HCT116 (cell line): ENCODE results near the gene FLACC1. TPM values are rescaled to one million over a fixed set of nuclear protein-coding genes. Genes with fewer than 3 reads are reported as not detected.

Experiments used
- ATAC-seq: fragments of 200-7000 bp; cut with Tn5 transposase; 2 replicates; pipeline ENCODE4 v1.9.1; 2020; ENCODE audit warnings: mild to moderate bottlenecking, moderate library complexity
- BruUV-seq: library from RNA; stranded (reverse); fragments of 400-500 nt; replicated peaks from 2 replicates; lab custom pipeline; 2021; lab: Mats Ljungman, UMichigan
- CTCF ChIA-PET: fragments of 300-600 bp; sonication (Branson Sonifier 250); formaldehyde crosslinking; loops from one replicate; lab custom pipeline; 2021; ENCODE audit warnings: antibody characterized with exemption; lab: Charles Lee
- POLR2A ChIA-PET: fragments of 300-600, 350-600 bp; sonication (Branson Sonifier 250); formaldehyde crosslinking; loops from one replicate; lab custom pipeline; 2021; ENCODE audit warnings: antibody characterized with exemption; lab: Charles Lee
- RAD21 ChIA-PET, 2 experiments: fragments of 300-600 bp; sonication (Branson Sonifier 250); formaldehyde crosslinking; loops; one replicate each; lab custom pipeline; 2023; ENCODE audit warnings: low total read pairs in 2 of 2; ENCODE audit not compliant: uncharacterized antibody in 2 of 2, unreplicated experiment in 2 of 2, low non-redundant PET in 1 of 2; lab: Charles Lee
- DNase-seq: peaks from one replicate; pipeline ENCODE4 v3.0.0-alpha.2; 2010; ENCODE audit warnings: low read depth, low spot score
- H2AFZ ChIP-seq: fragments of 200-600 bp; shearing (Covaris generic), sonication (generic); 2 replicates; pipeline ENCODE4 v1.6.1; 2017; ENCODE audit warnings: low read depth, mixed run types, mixed read lengths, antibody characterized with exemption, low read length; ENCODE audit not compliant: poor library complexity, severe bottlenecking
- H3K27ac ChIP-seq: 2 replicates; pipeline ENCODE4 v1.5.1; 2012; ENCODE audit warnings: low read depth, low read length
- H3K27me3 ChIP-seq: fragments of 200-600 bp; sonication (generic); 2 replicates; pipeline ENCODE4 v1.6.1; 2016; ENCODE audit warnings: mixed run types, low read length, mixed read lengths; ENCODE audit not compliant: insufficient read depth
- H3K36me3 ChIP-seq, 2 experiments: fragments of 200-500 bp in 1 of 2; fragments of 200-600 bp in 1 of 2; sonication (Bioruptor generic) in 1 of 2; sonication (generic) in 1 of 2; 2 replicates each; pipeline versions ENCODE4 v1.5.1 to v1.6.1; 2014 to 2016; ENCODE audit warnings: low read length in 2 of 2, inconsistent platforms in 1 of 2, mixed read lengths in 1 of 2, mixed run types in 1 of 2; ENCODE audit not compliant: insufficient read depth in 2 of 2, control insufficient read depth in 1 of 2
- H3K4me1 ChIP-seq, 2 experiments: fragments of 200-600 bp in 1 of 2; sonication (generic) in 1 of 2; 2 replicates each; pipeline versions ENCODE4 v1.5.1 to v1.6.1; 2012 to 2017; ENCODE audit warnings: low read length in 2 of 2, inconsistent platforms in 1 of 2, mild to moderate bottlenecking in 1 of 2, mixed read lengths in 1 of 2, mixed run types in 1 of 2, moderate library complexity in 1 of 2; ENCODE audit not compliant: insufficient read depth in 2 of 2, control insufficient read depth in 1 of 2
- H3K4me2 ChIP-seq: fragments of 200-600 bp; sonication (generic); 2 replicates; pipeline ENCODE4 v1.6.1; 2017; ENCODE audit warnings: mixed run types, low read length, mixed read lengths
- H3K4me3 ChIP-seq, 2 experiments: fragments of 200-600 bp in 1 of 2; sonication (generic) in 1 of 2; replicated peaks in 1 of 2; 2 replicates each; pipeline ENCODE4 v1.5.1; 2011 to 2016; ENCODE audit warnings: low read length in 2 of 2, control low read depth in 1 of 2, low read depth in 1 of 2, mild to moderate bottlenecking in 1 of 2, mixed read lengths in 1 of 2, mixed run types in 1 of 2
- H3K79me2 ChIP-seq: fragments of 200-600 bp; sonication (generic); 2 replicates; pipeline ENCODE4 v1.6.1; 2017; ENCODE audit warnings: mild to moderate bottlenecking, mixed run types, low read length, moderate library complexity, mixed read lengths; ENCODE audit not compliant: insufficient read depth
- H3K9ac ChIP-seq: fragments of 200-600 bp; sonication (generic); 2 replicates; pipeline ENCODE4 v1.6.1; 2016; ENCODE audit warnings: low read length, mixed read lengths
- H3K9me2 ChIP-seq: fragments of 200-600 bp; sonication (generic), shearing (Covaris generic); 2 replicates; pipeline ENCODE4 v1.6.1; 2017; ENCODE audit warnings: mixed run types, mild to moderate bottlenecking, moderate library complexity; ENCODE audit not compliant: insufficient read depth
- H3K9me3 ChIP-seq, 2 experiments: fragments of 200-500 bp in 1 of 2; fragments of 200-600 bp in 1 of 2; sonication (Bioruptor generic) in 1 of 2; sonication (generic) in 1 of 2; 2 replicates each; pipeline ENCODE4 v1.6.1; 2014 to 2017; ENCODE audit warnings: low read length in 2 of 2, mixed read lengths in 2 of 2, inconsistent platforms in 1 of 2, low read depth in 1 of 2, mild to moderate bottlenecking in 1 of 2, mixed run types in 1 of 2, moderate library complexity in 1 of 2; ENCODE audit not compliant: control insufficient read depth in 1 of 2, insufficient read depth in 1 of 2
- H4K20me1 ChIP-seq: fragments of 200-600 bp; sonication (generic), shearing (Covaris generic); 2 replicates; pipeline ENCODE4 v1.6.1; 2017; ENCODE audit warnings: mixed run types, mild to moderate bottlenecking, moderate library complexity; ENCODE audit not compliant: insufficient read depth
- CBX3 ChIP-seq: IDR thresholded peaks from 2 replicates; pipeline ENCODE4 v1.6.1; 2012; ENCODE audit warnings: low read depth
- CEBPB ChIP-seq: IDR thresholded peaks from 2 replicates; pipeline ENCODE4 v1.6.1; 2012; ENCODE audit warnings: low read depth
- EGR1 ChIP-seq: IDR thresholded peaks from 2 replicates; pipeline ENCODE4 v1.6.1; 2012; ENCODE audit warnings: low read depth
- ELF1 ChIP-seq: IDR thresholded peaks from 2 replicates; pipeline ENCODE4 v1.6.1; 2012; ENCODE audit warnings: low read depth, borderline replicate concordance
- JUND ChIP-seq: IDR thresholded peaks from 2 replicates; pipeline ENCODE4 v1.6.1; 2012
- POLR2A ChIP-seq: IDR thresholded peaks from 2 replicates; pipeline ENCODE4 v1.7.0; 2011; ENCODE audit warnings: borderline replicate concordance; ENCODE audit not compliant: insufficient read depth, insufficient read length; ENCODE audit errors: extremely low read depth
- POLR2AphosphoS5 ChIP-seq: IDR thresholded peaks from 2 replicates; pipeline ENCODE4 v1.6.1; 2011; ENCODE audit warnings: mild to moderate bottlenecking, low read depth, low read length, moderate library complexity
- RAD21 ChIP-seq: IDR thresholded peaks from 2 replicates; pipeline ENCODE4 v1.6.1; 2012; ENCODE audit warnings: low read depth, mild to moderate bottlenecking
- SIN3A ChIP-seq: IDR thresholded peaks from 2 replicates; pipeline ENCODE4 v1.6.1; 2012; ENCODE audit warnings: low read depth
- SP1 ChIP-seq: IDR thresholded peaks from 2 replicates; pipeline ENCODE4 v1.6.1; 2012; ENCODE audit warnings: low read depth
- SRF ChIP-seq: IDR thresholded peaks from 2 replicates; pipeline ENCODE4 v1.6.1; 2012; ENCODE audit warnings: low read depth
- TCF7L2 ChIP-seq: IDR thresholded peaks from 2 replicates; pipeline ENCODE4 v1.7.0; 2011; ENCODE audit warnings: borderline replicate concordance, inconsistent platforms; ENCODE audit not compliant: insufficient read depth, insufficient read length; ENCODE audit errors: extremely low read depth
- ZFX ChIP-seq: fragments of 450-650 bp; IDR thresholded peaks from 2 replicates; pipeline ENCODE4 v1.6.1; 2017
- ZNF274 ChIP-seq: fragments of 200-500 bp; sonication (Bioruptor generic); IDR thresholded peaks from 2 replicates; pipeline ENCODE4 v1.6.1; 2014; ENCODE audit warnings: mild to moderate bottlenecking, low read depth, low read length, inconsistent platforms
- intact Hi-C: fragments of 100-400 bp; cut with micrococcal nuclease; formaldehyde crosslinking; loops from 2 replicates; pipeline ENCODE4 v1.10.0; 2022
- total RNA-seq: library from RNA; stranded (reverse); gene quantifications from one replicate; pipeline ENCODE4 v1.2.1, GENCODE V29; 2021; ENCODE audit not compliant: unreplicated experiment
- TF ChIP-seq, protein P1 (sequence below): IDR thresholded peaks from 2 replicates; pipeline ENCODE4 v1.6.1; 2012
- TF ChIP-seq, protein P2 (sequence below), 3 experiments: fragments of 200-600 bp in 1 of 3; sonication (generic) in 1 of 3; IDR thresholded peaks in 2 of 3; conservative IDR thresholded peaks in 1 of 3; 2 replicates each; pipeline ENCODE4 v1.5.1; 2012 to 2017; ENCODE audit warnings: low read depth in 2 of 3, low read length in 2 of 3, antibody characterized with exemption in 1 of 3, borderline replicate concordance in 1 of 3, control low read depth in 1 of 3, mild to moderate bottlenecking in 1 of 3, mixed read lengths in 1 of 3, mixed run types in 1 of 3, moderate library complexity in 1 of 3; ENCODE audit not compliant: insufficient read depth in 1 of 3
- TF ChIP-seq, protein P3 (sequence below): IDR thresholded peaks from 2 replicates; pipeline ENCODE4 v1.6.1; 2011; ENCODE audit warnings: mild to moderate bottlenecking, low read length, moderate library complexity; ENCODE audit not compliant: insufficient replicate concordance; ENCODE audit errors: extremely low read depth

FLACC1 gene
- total RNA-seq, 1 experiment from 2014 or later, result 0.74 TPM

DNA sequence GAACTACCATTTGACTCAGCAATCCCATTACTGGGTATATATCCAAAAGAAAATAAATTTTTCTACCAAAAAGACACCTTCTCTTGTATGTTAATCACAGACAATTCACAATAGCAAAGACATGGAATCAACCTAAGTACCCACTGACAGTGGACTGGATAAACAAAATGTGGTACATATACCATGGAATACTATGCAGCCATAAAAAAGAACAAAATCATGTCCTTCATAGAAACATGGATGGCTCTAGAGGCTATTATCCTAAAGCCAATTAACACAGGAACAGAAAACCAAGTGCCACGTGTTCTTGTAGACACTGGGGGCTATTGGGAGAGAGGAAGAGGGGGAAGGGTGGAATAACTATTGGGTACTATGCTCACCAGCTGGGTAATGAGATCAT is 27.7 kb downstream of the FLACC1 start:
- ATAC-seq, result no peak
- Histone ChIP-seq H3K9me2 (no peaks in the 10 kb centered on the region), H3K9ac (no peak overlapping the region), H3K27me3 (no peaks in the 10 kb centered on the region), H4K20me1 (no peaks in the 10 kb centered on the region), H3K27ac (no peak overlapping the region), H3K4me3 (no peak overlapping the region), H3K9me3 (no peaks in the 10 kb centered on the region), H3K4me1 (no peaks in the 10 kb centered on the region), H2AFZ (no peak overlapping the region), H3K4me2 (no peak overlapping the region), H3K36me3 (no peaks in the 10 kb centered on the region), H3K79me2 (no peaks in the 10 kb centered on the region)
- RAD21 ChIA-PET, result no interaction called here
- POLR2A ChIA-PET, result no interaction called here
- TF ChIP-seq SRF, result no peak
- TF ChIP-seq, protein P1, sequence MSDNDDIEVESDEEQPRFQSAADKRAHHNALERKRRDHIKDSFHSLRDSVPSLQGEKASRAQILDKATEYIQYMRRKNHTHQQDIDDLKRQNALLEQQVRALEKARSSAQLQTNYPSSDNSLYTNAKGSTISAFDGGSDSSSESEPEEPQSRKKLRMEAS, result no peak
- TF ChIP-seq SIN3A, result no peak
- no peak for TF ChIP-seq EGR1
- no peak for TF ChIP-seq ZNF274
- no peak for TF ChIP-seq RAD21
- TF ChIP-seq CEBPB, result no peak
- TF ChIP-seq SP1, result no peak
- TF ChIP-seq JUND, result no peak
- no peak for TF ChIP-seq ZFX
- no peak for TF ChIP-seq POLR2AphosphoS5
- no peak for TF ChIP-seq CBX3
- no peak for TF ChIP-seq POLR2A
- no peak for TF ChIP-seq TCF7L2
- TF ChIP-seq, protein P2, sequence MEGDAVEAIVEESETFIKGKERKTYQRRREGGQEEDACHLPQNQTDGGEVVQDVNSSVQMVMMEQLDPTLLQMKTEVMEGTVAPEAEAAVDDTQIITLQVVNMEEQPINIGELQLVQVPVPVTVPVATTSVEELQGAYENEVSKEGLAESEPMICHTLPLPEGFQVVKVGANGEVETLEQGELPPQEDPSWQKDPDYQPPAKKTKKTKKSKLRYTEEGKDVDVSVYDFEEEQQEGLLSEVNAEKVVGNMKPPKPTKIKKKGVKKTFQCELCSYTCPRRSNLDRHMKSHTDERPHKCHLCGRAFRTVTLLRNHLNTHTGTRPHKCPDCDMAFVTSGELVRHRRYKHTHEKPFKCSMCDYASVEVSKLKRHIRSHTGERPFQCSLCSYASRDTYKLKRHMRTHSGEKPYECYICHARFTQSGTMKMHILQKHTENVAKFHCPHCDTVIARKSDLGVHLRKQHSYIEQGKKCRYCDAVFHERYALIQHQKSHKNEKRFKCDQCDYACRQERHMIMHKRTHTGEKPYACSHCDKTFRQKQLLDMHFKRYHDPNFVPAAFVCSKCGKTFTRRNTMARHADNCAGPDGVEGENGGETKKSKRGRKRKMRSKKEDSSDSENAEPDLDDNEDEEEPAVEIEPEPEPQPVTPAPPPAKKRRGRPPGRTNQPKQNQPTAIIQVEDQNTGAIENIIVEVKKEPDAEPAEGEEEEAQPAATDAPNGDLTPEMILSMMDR (IDR thresholded peaks at IDR 0.05 in 2 of 3, conservative IDR thresholded peaks at IDR 0.05 in 1 of 3; ENCODE audit: borderline replicate concordance in 1 of 3, insufficient read depth in 1 of 3, low read depth in 2 of 3, low read length in 2 of 3), result no peak
- TF ChIP-seq ELF1, result no peak
- TF ChIP-seq, protein P3, sequence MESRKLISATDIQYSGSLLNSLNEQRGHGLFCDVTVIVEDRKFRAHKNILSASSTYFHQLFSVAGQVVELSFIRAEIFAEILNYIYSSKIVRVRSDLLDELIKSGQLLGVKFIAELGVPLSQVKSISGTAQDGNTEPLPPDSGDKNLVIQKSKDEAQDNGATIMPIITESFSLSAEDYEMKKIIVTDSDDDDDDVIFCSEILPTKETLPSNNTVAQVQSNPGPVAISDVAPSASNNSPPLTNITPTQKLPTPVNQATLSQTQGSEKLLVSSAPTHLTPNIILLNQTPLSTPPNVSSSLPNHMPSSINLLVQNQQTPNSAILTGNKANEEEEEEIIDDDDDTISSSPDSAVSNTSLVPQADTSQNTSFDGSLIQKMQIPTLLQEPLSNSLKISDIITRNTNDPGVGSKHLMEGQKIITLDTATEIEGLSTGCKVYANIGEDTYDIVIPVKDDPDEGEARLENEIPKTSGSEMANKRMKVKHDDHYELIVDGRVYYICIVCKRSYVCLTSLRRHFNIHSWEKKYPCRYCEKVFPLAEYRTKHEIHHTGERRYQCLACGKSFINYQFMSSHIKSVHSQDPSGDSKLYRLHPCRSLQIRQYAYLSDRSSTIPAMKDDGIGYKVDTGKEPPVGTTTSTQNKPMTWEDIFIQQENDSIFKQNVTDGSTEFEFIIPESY, result no peak
- intact Hi-C loops, result no loop called here
- CTCF ChIA-PET, result no interaction called here
- no peak for DNase-seq
- no TSS peak for BruUV-seq
